ENCODE measurements around the gene IFNAR2. TPM values are rescaled to one million over a fixed set of nuclear protein-coding genes. Genes with fewer than 3 reads are reported as not detected.

IFNAR2 gene
- total RNA-seq, 1 experiment from 2014 or later, result 28.2 TPM

- no peaks in the 10 kb centered on the region for H3K4me1 ChIP-seq (ENCODE audit: insufficient read depth, low read length, poor library complexity, severe bottlenecking)
- H3K36me3 ChIP-seq (ENCODE audit: insufficient read depth, low read length, poor library complexity, severe bottlenecking), result peaks cover 27% of the 10 kb centered on the region
- intact Hi-C loops (cut with micrococcal nuclease; ENCODE audit: unreplicated experiment), result no loop called here
- no peak for DNase-seq (ENCODE audit: low spot score)
- no peak overlapping the region for H3K4me3 ChIP-seq (ENCODE audit: low read depth, low read length, poor library complexity, severe bottlenecking)
- BruUV-seq (replicated peaks), result no TSS peak
- H3K27me3 ChIP-seq (replicated peaks; ENCODE audit: insufficient read depth, low read depth, low read length, poor library complexity), result no peaks in the 10 kb centered on the region
- POLR2A ChIA-PET (ENCODE audit: low non-redundant PET), result no interaction called here
- no peak for TF ChIP-seq CTCF (conservative IDR thresholded peaks at IDR 0.05; ENCODE audit: low read depth, low read length)
- no peak for TF ChIP-seq EZH2 (IDR thresholded peaks at IDR 0.05; ENCODE audit: borderline replicate concordance, low read depth, low read length, poor library complexity, severe bottlenecking)
- CTCF ChIA-PET, result no interaction called here
- no peaks in the 10 kb centered on the region for H3K9me3 ChIP-seq (ENCODE audit: low read depth, low read length, poor library complexity, severe bottlenecking)
- no peak overlapping the region for H3K27ac ChIP-seq (ENCODE audit: low read depth, low read length, poor library complexity, severe bottlenecking)
Measured at GRCh38 chr21:33259428-33259827, 29.7 kb downstream of the IFNAR2 start.

GRCh38 chr21:33259995-33260394 is 30.3 kb downstream of the IFNAR2 start:
- Histone ChIP-seq H3K27ac (ENCODE audit: low read depth, low read length, poor library complexity, severe bottlenecking) (no peak overlapping the region), H3K4me3 (ENCODE audit: low read depth, low read length, poor library complexity, severe bottlenecking) (no peak overlapping the region), H3K9me3 (ENCODE audit: low read depth, low read length, poor library complexity, severe bottlenecking) (no peaks in the 10 kb centered on the region), H3K36me3 (ENCODE audit: insufficient read depth, low read length, poor library complexity, severe bottlenecking) (peaks cover 24% of the 10 kb centered on the region), H3K27me3 (replicated peaks; ENCODE audit: insufficient read depth, low read depth, low read length, poor library complexity) (no peaks in the 10 kb centered on the region), H3K4me1 (ENCODE audit: insufficient read depth, low read length, poor library complexity, severe bottlenecking) (no peaks in the 10 kb centered on the region)
- no peak for DNase-seq (ENCODE audit: low spot score)
- ChIA-PET POLR2A (ENCODE audit: low non-redundant PET) (no interaction called here), CTCF (no interaction called here)
- intact Hi-C loops (cut with micrococcal nuclease; ENCODE audit: unreplicated experiment), result no loop called here
- BruUV-seq (replicated peaks), result no TSS peak
- no peak for TF ChIP-seq EZH2 (IDR thresholded peaks at IDR 0.05; ENCODE audit: borderline replicate concordance, low read depth, low read length, poor library complexity, severe bottlenecking)

DNA sequence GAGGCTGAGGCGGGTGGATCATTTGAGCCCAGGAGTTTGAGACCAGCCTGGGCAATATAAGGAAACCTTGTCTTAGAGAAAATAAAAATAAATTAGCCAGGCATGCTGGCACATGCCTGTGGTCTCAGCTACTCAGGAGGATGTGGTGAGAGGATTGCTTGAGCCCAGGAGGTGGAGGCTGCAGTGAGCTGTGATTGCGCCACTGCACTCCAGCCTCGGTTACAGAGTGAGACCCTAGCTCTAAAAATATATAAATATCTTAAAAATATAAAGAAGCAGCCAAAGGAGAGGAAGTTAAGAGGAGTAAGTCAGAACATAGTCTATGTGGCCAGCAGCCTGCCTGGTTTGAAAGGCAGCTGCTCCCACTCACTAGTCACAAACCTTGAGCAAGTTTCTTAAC is 31.9 kb downstream of the IFNAR2 start:
- Histone ChIP-seq H3K36me3 (ENCODE audit: insufficient read depth, low read length, poor library complexity, severe bottlenecking) (peaks cover 12% of the 10 kb centered on the region), H3K4me1 (ENCODE audit: insufficient read depth, low read length, poor library complexity, severe bottlenecking) (no peaks in the 10 kb centered on the region), H3K27me3 (replicated peaks; ENCODE audit: insufficient read depth, low read depth, low read length, poor library complexity) (no peaks in the 10 kb centered on the region), H3K9me3 (ENCODE audit: low read depth, low read length, poor library complexity, severe bottlenecking) (no peaks in the 10 kb centered on the region), H3K27ac (ENCODE audit: low read depth, low read length, poor library complexity, severe bottlenecking) (no peak overlapping the region), H3K4me3 (ENCODE audit: low read depth, low read length, poor library complexity, severe bottlenecking) (no peak overlapping the region)
- CTCF ChIA-PET, result no interaction called here
- DNase-seq (ENCODE audit: low spot score), result no peak
- intact Hi-C loops (cut with micrococcal nuclease; ENCODE audit: unreplicated experiment), result no loop called here
- TF ChIP-seq EZH2 (IDR thresholded peaks at IDR 0.05; ENCODE audit: borderline replicate concordance, low read depth, low read length, poor library complexity, severe bottlenecking), result no peak
- BruUV-seq (replicated peaks), result no TSS peak
- POLR2A ChIA-PET (ENCODE audit: low non-redundant PET), result no interaction called here

DNA sequence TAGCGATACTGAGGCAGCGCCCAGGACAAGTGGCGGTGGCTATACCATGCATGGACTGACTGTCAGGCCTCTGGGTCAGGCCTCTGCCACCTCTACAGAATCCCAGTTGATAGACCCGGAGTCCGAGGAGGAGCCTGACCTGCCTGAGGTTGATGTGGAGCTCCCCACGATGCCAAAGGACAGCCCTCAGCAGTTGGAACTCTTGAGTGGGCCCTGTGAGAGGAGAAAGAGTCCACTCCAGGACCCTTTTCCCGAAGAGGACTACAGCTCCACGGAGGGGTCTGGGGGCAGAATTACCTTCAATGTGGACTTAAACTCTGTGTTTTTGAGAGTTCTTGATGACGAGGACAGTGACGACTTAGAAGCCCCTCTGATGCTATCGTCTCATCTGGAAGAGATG is 33.2 kb downstream of the IFNAR2 start:
- H3K4me1 ChIP-seq (ENCODE audit: insufficient read depth, low read length, poor library complexity, severe bottlenecking), result peaks cover 4% of the 10 kb centered on the region
- no peaks in the 10 kb centered on the region for H3K9me3 ChIP-seq (ENCODE audit: low read depth, low read length, poor library complexity, severe bottlenecking)
- H3K27me3 ChIP-seq (replicated peaks; ENCODE audit: insufficient read depth, low read depth, low read length, poor library complexity), result no peaks in the 10 kb centered on the region
- no TSS peak for BruUV-seq (replicated peaks)
- ChIA-PET CTCF (no interaction called here), POLR2A (ENCODE audit: low non-redundant PET) (no interaction called here)
- no peak for TF ChIP-seq CTCF (conservative IDR thresholded peaks at IDR 0.05; ENCODE audit: low read depth, low read length)
- TF ChIP-seq EZH2 (IDR thresholded peaks at IDR 0.05; ENCODE audit: borderline replicate concordance, low read depth, low read length, poor library complexity, severe bottlenecking), result no peak
- no peak overlapping the region for H3K27ac ChIP-seq (ENCODE audit: low read depth, low read length, poor library complexity, severe bottlenecking)
- intact Hi-C loops (cut with micrococcal nuclease; ENCODE audit: unreplicated experiment), result no loop called here
- DNase-seq (ENCODE audit: low spot score), result no peak
- H3K36me3 ChIP-seq (ENCODE audit: insufficient read depth, low read length, poor library complexity, severe bottlenecking), result peaks cover 7% of the 10 kb centered on the region
- no peak overlapping the region for H3K4me3 ChIP-seq (ENCODE audit: low read depth, low read length, poor library complexity, severe bottlenecking)

Measured in A673 (cell line).